Activated CD8-positive, alpha-beta memory T cell treated with anti-CD3 and anti-CD28 coated beads for 1 hour (primary cell): ENCODE measurements around the gene G6PC1.
"Not testable (repeated sequence)": the region's sequence is repeated elsewhere in the genome, so short reads cannot be mapped to it uniquely, and the experiment has no call there.

Experiments
- DNase-seq, 2 donors: peaks; one replicate each; pipeline ENCODE4 v3.0.0-alpha.2; 2020; ENCODE audit warnings: low read depth in 1 of 2; ENCODE audit errors: extremely low read depth in 1 of 2

G6PC1 gene

GRCh38 chr17:42873315-42873714 is 27.3 kb upstream of the G6PC1 start:
- DNase-seq, result no peak

DNA sequence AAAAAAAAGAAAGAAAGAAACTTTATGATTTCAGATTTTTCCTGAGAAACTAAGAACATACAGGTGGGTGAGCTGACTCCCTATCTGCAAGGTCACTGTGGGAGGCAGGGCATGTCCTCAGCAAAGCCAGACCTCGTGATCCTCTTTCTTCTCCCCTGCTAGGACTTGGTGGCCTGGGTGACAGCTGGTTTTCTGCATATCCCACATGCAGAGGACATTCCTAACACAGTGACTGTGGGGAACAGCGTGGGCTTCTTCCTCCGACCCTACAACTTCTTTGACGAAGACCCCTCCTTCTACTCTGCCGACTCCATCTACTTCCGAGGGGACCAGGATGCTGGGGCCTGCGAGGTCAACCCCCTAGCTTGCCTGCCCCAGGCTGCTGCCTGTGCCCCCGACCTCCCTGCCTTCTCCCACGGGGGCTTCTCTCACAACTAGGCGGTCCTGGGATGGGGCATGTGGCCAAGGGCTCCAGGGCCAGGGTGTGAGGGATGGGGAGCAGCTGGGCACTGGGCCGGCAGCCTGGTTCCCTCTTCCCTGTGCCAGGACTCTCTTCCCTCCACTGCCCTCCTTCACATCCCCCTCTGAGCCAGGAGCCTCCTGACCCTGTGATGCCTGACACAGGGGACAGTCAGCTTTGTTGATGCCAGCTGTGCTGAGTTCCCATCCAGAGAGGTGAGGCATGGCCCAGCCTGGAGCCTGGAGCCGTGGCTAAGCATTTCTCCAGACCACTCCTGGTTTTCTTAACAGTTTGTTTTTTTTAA is 26.5 kb upstream of the G6PC1 start:
- not testable (repeated sequence) for DNase-seq

- no peak for DNase-seq
These were observed 23.6 kb upstream of the G6PC1 start for GRCh38 chr17:42877037-42877436.

DNA sequence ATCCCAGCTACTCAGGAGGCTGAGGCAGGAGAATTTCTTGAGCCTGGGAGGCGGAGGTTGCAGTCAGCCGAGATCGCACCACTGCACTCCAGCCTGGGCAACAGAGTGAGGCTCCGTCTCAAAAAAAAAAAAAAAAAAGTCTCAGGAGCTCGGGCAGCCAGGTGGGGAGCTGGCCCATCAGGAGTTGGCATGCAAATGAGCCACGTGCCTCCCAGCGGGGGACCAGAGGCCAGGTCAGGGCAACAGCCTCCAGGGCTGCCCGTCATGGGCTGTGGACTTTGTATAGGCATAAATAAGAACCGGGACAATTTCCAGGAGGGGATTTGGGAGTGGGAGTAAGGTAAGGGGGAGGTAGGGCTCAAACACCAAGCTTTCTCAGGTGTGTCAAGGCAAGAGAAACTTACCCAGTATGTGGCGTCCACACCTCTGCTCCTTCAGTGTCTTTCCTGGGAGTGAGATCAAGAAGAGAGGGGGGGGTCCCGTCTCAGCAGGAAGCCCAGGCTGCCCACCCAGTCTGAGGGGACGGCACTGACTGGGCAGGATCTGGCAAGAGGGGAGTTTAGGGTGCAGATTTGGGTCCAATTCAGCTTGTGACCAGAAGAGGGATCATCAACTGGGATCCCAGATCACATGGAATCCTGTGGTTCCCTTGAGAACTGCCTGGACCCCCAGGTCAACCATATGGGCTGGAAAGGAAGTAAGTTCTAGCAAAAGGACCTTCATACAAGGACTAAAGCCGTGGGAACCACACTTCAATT is 22.3 kb upstream of the G6PC1 start:
- no peak for DNase-seq

DNA sequence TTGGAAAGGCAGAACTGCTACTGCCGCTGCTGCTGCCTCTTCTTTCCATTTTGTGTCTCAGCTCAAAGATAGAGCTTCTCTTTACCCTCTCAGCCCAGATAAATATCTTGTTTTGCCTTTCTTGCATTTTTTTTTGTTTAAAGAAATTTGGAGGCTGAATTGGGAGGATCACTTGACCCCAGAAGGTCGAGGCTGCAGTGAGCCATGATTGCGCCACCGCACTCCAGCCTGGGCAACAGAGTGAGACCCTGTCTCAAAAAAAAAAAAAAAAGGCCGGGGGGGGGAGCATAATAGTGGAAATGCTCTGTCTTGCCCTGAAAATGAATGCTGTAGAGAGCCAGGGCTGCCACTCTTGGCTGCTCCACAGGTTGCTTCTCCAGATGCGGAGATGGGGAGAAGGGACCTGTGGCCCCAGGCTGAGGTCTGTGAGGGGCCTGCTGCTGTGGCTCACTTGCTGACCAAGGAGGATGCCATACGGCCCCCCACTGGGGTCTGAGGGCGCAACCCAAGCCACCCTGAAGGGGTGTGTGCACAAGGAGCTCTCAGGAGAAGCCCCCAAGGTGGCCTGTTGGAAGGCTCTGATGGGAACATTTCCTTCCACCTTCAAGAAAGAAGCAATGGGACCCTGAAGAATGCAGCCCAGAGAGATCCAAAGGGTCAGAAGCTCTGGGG is 21.5 kb upstream of the G6PC1 start:
- no peak for DNase-seq

GRCh38 chr17:42879596-42879985 is 21.0 kb upstream of the G6PC1 start:
- no peak for DNase-seq

- DNase-seq, result no peak
These were observed 19.8 kb upstream of the G6PC1 start for GRCh38 chr17:42880776-42881310.

- not testable (repeated sequence) for DNase-seq
These were observed 18.9 kb upstream of the G6PC1 start for GRCh38 chr17:42881706-42882105.

GRCh38 chr17:42882166-42882565 is 18.4 kb upstream of the G6PC1 start:
- DNase-seq, result no peak

DNA sequence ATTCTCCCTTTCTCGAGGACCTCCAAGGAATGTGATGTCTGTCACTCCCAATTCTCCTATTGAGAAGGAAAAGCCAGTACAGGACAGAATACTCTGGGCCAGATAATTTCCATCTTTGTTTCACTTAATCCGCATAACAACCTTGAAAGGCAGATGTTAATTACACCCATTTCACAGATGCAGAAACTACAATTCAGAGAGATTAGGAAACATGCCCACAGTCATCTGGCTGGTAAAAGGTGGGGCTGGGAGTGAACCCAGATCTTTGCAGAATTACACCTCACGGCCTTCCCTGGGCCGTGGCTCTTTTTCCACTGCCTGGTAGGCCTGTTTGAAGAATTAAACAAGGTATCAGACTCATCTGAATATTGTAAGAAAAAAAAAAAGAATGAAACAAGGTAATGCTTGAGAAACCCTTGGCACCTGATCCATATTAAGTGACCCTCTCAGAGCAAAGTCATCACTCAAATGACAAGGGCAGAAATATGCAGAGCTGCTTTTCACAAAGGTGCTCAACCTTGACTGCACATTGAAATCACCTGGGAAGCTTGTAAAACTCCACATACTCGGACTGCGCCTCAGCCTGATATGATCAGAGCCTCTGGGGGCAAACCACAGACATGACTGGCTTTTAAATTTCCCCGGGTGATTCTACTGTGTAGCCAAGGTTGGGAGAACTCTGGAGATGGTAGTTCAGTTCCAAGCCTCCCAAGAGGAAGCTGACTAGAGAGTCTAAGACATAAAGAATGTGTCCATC is 16.6 kb upstream of the G6PC1 start:
- no peak for DNase-seq

GRCh38 chr17:42885806-42886205 is 14.8 kb upstream of the G6PC1 start:
- not testable (repeated sequence) for DNase-seq

GRCh38 chr17:42886283-42887176 is 14.1 kb upstream of the G6PC1 start:
- no peak for DNase-seq

- no peak for DNase-seq
These were observed 10.8 kb upstream of the G6PC1 start for GRCh38 chr17:42889809-42890208.

DNA sequence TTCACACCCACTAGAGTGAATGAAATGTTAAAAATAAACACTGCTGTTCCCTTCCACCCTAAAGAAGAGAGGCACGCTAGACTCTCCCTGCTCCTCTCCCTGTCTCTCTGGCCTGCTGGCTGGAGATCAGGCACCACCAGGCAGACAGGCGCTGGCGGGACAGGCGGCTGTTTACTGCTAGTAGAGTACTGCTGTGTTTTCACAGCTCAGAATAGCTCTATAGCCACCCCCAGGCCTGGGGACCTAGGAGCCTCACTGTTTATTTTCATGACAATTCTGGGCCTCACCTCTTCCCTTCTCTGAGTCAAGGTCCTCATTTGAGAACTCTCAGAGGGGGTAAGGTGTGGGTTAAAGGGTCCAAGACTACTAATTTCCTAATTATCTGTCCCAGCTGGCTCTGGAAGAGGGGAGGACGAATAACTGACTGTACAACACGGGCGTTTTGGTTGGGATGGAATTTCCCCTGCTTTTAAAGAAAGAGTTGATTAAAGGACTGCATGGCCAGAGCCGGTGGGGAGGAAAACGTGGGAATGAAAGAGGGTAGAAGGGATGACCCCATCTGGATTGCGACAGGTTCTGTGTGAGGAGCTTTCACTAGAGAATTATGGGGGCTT is 9.0 kb upstream of the G6PC1 start:
- DNase-seq, result no peak

GRCh38 chr17:42893359-42893758 is 7.2 kb upstream of the G6PC1 start:
- DNase-seq, result no peak

DNA sequence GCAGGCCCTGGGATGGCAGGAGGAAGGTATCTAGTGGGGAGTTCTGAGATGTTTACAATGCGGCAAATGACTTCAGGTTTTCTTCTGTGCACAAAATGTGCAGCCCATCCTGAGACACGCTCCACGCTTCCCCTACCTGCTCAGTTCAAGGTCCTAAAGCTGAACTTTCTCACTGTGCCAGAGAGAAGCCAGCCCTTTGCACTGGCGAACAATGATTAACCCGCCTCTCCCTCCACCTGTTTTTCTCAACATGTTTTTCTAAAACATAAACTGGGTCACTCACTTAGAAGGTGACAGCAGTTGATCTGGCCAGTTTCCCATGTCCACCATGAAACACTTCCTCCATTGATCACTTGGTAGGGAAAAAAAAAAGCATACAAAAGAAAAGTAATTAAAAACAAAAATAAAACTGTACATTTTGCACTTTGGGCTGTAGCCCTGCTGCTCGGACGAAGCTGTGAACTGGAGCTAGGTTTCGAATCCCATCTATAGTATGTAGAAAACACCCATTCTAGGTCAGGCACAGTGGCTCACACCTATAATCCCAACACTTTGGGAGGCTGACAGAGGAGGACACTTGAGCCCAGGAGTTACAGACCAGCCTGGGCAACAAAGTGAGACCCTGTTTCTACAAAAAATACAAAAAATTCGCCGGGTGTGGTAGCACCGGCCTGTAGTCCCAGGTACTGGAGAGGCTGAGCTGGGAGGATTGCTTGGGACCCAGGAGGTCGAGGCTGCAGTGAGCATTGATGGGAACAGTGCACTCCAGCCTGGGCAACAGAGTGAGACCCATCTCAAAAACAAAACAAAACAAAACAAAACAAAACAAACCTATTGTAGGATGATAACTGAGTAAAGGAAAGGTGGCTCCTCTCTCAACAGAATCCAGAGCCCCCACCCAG is 6.1 kb upstream of the G6PC1 start:
- no peak for DNase-seq

DNA sequence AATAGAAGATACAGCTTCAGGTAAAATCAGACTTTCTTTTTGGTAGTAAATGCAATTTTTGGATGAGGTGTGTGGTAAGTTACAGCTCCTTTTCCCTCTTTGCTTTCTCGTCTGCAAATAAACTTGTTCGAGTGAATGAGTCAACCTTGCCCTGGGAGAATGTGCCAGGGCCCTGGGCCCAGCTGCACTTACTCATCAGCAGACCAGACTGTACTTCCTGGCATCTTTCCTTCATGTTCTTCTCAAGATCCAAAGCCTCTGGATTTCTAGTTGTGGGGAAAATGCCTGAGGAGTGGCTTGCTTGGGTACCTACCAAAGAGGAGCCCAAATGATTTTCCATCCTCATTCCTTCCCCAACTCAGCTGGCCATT is 5.4 kb upstream of the G6PC1 start:
- DNase-seq, result no peak

DNA sequence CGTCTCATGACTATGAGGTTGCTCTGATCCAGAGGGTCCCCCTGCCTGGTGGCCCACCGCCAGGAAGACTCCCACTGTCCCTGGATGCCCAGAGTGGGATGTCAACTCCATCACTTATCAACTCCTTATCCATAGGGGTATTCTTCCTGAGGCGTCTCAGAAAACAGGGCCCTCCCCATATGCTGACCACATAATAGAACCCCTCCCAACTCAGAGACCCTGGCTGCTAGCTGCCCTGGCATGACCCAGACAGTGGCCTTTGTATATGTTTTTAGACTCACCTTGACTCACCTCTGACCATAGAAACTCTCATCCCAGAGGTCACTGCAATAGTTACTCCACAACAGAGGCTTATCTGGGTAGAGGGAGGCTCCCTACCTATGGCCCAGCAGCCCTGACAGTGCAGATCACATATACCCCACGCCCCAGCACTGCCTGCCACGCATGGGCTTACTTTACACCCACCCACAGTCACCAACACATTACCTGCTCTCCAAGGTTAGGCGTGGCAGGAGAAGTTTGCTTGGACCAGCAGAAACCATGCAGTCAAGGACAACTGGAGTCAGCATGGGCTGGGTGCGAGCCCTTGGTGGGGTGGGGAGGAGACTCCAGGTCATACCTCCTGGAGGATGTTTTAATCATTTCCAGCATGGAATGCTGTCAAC is 2.3 kb upstream of the G6PC1 start:
- DNase-seq, result no peak
